ENCODE data around the gene KNOP1.

Gene KNOP1

DNA sequence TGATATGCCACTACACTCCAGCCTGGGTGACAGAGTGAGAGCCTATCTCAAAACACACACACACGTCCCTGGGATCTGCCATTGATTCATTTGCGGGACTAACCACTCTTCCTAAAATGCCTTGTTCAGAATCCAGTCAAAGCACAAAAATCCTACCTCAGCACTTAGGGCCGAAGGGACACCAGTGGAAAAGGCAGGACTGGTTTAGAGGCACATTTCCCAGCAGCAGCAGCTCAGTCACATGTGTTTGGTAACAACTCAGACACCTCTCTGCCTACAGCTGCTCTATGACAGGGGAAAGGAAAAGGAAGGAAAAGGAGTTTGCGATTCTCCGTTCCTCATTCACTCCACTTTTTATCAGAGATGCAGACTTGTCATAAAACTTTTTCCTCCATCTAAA lies 12.2 kb downstream of the KNOP1 start:
- no peak for DNase-seq

DNA sequence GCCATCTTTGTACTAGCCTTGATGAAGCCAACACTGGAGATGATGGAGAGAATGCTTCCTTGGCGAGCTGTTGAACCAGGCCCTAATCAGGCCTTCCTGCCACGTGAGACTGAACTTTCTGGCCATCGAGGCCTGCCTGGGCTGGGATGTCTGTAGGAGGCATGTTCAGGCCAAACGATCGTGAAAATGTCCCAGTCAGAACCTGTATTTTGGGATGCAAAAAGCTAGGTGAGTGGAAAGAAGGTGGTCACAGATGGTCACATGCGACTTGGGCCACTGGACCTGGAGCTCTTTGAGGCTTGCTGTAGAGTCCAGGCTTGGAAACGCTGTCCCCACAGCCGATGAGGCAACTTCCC lies 12.9 kb downstream of the KNOP1 start:
- no peak for DNase-seq

DNA sequence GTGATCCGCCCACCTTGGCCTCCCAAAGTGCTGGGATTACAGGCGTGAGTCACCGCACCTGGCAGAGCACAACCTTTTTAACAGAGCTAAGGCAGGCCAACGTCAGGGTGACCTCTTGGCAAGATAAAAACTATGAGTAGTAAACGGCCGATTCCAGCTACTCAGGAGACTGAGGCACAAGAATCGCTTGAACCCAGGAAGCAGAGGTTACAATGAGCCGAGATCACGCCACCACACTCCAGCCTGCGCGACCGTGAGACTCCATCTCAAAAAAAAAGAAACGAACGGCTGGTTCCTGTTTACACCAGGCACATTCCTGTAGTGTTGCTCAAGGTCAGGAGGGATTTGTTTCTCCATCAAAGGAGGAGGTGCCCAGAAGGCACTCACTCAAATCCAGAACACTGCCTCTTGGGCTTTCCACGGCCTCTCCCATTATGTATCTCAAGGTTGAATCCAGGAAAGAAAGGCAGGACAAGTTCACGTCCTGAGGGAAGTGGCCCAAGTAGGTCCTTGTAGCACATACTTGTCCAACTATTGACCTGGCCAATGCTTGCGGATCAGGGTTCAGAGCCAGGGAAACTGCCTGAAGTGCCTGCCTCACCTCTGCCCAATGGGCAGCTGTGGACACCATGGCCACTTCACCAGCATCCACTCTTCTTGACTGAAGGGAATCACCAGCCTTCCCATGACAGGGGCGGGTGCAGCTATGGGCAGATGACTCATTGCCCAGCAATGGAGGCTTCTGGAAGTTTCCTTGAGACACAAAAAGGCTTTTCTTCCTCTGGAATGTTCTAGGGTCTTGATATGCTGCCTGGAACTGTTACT lies 13.5 kb downstream of the KNOP1 start:
- no peak for DNase-seq

DNA sequence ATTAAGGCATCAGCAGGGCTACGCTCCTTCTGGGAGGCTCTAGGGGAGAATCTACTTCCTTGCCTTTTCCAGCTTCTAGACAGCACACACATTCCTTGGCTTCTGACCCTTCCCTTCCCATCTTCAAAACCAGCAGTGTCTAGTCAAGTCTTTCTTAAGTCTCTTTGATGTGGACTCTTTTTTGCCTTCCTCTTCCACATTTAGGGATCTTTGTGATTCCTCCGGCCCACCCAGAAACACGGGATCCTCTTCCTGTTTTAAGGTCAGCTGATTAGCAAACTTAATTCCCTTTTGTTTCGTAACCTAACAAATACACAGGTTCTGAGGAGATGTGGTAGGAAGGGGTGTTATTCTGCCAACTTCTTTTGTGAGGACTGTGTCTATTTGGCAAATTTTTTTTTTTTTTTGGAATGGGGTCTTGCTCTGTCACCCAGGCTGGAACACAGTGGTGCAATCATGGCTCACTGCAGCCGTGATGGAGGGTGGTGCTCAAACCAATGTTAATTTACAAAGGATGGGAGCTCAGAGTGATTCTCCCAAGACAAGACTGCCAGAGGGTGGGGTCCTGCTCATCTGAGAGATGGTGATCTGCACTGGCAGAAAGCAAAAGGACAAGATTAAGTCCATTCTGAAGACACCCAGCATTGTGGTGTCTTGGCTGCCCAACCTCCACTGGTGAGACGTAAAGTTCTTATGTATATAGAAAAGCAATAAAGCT lies 14.7 kb downstream of the KNOP1 start:
- DNase-seq = no peak

DNA sequence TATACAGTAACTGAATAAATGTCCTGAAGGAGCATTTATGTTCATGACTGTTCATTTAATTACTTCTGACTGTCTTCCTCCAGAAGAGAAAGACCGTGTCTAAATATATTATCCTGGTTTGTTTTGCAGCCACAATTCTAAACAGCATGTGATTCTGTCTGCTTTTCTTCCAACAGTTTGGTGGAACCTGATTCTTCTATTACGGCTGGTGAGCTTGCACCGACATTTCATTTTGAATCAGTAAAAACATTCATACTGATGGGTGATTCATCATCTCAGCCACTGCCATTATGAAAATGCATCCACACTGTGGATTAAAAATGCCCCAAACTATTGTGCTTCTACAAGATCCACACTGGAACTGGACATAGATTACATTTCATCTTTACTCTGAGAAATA lies 16.9 kb downstream of the KNOP1 start:
- DNase-seq = no peak

DNA sequence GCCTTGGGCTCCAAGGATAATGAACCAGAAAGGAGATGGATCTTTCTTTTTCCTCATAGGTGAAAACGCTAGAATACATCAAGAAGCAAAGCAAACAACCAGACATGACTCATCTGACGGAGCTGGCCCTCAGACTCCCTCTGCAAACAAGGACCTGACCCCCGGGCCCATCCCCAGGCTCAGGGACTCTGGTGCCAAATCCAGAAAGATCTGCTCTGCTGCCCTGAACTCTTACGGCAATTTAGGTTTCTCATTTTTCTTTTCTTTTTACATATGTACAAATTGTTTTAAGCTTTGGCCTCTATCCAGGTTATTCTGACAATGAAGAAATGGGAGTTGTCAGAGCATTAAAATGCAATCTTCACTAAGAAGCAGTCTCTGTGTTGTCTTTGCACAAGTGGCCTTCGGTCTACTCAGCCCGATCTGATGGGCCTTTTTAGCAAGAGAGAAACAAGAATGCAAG lies 17.7 kb downstream of the KNOP1 start:
- no peak for DNase-seq

DNA sequence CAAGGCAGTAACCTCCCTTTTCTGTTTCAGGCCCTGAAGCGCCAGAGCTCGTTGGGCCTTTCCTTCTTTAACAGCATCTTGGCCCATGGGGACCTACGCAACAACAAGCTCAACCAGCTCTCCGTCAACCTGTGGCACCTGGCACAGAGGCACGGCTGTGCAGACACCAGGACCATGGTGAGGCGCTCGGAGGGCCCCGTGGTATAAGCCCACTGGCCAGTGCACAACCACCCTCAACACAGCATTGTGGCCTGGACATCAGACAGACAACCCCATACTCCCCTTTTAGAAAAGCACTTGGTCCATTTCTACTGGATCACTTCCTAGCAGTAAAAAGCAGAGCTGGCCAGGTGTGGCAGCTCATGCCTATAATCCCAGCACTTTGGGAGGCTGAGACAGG lies 18.6 kb downstream of the KNOP1 start:
- DNase-seq = no peak

DNA sequence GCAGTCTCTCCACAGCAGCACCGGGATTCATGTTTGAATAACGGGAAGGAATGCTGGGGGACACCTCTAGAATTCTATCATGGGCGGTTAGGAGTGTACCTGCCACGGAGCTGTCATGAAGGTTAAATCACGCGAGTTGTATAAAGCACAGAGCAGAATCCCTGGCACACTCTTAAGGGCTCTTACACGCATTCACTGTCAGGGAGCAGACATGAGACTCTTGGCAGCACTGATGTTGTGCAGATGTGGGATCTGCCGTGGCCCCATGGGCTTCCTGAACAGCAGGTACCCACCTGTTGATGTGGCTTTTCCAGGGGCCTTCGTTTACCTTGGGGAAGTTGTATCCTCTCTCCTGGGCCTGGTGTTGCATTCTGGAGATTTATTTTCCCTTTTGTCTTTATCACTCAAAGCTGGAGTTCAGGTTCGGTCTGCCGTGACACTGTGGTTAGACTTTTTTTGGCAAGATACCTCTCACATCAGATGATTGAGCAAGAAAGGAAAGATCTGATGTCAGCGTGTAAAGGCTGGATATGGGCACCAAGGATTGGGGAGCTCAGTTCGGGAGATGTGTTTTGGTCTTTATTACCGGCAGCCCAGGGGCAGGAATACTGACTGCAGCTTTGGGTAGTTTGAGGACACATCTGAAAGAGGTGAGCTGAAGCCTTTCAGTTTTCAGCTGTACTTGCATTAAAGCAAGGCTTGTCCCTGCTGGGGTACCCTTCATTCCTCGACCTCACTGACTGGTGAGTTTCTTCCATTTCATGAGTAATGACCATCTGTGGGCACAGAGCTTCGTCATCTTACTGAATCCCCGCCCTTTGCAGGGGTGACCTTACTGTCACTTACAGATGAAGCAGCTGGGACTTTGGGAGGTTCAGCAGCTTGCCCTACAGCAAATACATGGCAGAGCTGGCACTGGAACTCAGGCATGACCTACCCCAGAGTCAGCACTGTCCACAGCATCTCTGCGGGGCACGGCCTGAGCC lies 19.3 kb downstream of the KNOP1 start:
- DNase-seq = no peak

DNA sequence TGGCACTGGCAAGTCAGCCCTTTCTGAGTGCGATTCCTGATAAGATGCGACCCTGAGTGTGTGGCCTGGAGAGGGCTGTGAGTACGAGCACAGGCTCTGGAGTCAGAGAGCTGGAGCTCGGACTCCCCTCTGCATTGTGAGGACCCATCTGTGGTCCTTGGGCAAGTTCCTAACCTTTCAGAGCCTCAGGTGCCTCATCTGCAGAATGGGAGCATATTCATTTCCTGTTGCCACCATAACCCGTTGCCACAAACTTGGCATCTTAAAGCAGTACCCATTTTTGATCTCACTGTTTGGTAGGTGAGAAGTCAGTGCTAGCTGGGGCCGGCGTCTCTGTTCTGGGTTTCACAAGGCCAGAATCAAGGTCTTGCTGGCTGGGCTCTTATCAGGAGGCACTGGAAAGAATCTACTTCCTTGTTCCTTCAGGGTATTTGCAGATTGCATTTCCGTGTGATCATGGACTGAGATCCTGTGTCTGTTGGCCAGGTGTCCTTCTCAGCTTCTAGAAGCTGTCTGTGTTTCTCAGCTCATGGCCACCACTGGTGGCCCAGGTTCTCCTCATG lies 20.2 kb downstream of the KNOP1 start:
- DNase-seq = no peak

DNA sequence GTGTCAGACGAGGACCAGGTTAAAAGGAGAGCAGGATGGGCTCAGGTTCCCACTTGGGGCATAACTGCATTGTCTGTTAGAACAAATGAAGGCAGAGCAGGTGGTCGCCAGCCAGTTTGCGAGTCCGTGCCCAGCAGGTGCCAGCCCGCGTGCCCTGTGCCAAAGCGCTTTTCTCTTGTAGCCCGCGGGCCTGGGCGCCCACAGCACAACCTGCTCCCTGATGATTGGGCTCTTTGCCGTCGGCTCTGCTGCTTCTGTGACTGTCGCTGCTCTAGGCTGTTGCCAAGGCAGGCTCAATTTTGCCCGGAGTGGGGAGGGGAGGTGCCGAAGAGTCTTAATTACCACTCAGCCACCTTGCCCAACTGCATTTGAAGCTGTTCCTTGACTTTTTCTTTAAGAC lies 21.1 kb downstream of the KNOP1 start:
- DNase-seq = no peak

DNA sequence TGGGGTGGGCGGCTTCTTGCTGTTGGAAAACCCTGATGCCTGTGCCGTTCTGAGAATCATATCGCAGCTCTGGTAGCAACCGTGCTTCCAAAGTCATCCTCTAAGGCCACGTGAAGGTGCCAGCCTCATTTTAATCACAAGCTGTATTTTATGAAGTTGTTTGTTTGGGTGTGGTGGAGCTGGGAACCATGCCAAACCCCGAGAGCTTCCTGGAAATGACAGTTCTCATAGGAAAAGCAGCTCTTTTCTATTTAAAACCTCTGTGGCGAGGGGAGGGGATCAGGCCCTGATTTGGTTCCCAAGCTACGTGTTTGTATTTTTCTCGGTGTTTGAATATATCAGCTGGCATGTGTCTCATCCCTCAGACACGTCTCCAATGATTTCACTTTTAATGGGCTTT lies 21.7 kb downstream of the KNOP1 start:
- no peak for DNase-seq

DNA sequence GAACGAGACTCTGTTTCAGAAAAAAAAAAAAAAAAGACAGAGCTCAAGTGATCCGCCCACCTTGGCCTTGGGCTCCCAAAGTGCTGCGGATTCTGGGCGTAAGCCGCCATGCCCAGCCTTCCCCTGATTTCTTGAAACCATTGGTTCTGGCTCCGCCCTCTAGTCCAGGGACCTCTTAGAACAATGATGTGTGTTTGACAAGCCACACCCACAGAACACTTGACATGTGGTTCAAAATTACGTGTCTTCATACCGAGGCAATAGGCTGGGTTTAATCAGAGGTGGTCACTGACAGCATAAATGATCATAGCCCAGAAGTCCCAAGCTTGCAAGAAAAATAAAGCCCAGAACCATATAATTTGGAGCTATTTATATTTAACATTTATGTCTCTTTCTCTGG lies 23.0 kb downstream of the KNOP1 start:
- DNase-seq = no peak

DNA sequence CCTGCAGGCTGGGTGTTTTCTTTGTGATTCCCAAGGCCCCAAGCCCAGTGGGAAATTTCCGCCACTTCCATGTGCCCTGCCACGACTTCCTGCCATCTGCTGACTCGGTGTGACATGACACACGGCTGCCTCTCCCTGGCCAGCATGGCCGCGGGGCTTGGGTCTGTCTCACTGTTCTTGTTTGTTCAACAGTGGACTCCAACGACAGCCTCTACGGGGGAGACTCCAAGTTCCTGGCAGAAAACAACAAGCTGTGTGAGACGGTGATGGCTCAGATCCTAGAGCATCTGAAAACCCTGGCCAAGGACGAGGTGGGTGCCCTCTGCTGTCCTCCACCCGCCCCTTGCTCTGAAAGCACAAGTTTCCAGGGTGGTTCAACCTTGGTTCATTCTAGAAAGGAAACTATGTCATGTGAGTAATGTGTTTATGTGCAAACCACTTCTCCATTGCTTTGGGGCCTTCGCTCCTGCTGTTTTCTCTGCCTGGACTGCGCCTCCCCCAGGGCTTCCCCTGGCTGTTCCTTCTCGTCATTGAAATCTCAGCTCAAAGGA lies 26.8 kb downstream of the KNOP1 start:
- DNase-seq = no peak

DNA sequence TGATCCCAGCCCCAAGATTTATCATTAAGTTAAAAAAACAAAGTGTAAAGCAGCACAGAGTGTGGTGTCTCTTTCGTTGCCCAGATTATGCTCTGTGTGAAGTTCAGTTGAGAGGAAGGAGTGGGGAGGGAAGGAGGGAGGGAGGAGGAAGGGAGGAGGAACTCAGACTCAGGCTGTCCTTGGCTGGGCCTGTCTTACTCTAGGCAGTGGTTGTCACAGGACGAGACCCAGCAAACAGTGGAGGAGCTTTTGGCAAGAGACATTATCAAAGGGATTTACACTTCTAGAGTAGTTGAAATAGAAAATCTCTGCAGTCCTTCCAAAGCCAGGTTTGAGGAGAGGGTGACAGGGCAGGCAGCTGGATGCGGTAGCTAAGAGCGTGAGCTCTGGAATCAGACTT lies 27.8 kb downstream of the KNOP1 start:
- no peak for DNase-seq

DNA sequence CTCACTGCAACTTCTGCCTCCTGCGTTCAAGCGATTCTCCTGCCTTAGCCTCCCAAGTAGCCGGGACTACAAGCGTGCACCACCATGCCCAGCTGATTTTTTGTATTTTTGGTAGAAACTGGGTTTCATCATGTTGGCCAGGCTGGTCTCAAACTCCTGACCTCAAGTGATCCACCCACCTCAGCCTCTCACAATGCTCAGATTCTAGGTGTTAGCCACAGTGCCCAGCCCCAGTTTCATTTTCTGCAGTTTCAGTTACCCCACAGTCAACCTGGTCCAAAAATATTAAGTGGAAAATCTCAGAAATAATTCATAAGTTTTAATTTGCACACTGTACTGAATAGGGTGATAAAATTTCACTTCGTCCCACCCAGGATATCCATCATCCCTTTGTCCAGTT lies 28.7 kb downstream of the KNOP1 start:
- DNase-seq = no peak

DNA sequence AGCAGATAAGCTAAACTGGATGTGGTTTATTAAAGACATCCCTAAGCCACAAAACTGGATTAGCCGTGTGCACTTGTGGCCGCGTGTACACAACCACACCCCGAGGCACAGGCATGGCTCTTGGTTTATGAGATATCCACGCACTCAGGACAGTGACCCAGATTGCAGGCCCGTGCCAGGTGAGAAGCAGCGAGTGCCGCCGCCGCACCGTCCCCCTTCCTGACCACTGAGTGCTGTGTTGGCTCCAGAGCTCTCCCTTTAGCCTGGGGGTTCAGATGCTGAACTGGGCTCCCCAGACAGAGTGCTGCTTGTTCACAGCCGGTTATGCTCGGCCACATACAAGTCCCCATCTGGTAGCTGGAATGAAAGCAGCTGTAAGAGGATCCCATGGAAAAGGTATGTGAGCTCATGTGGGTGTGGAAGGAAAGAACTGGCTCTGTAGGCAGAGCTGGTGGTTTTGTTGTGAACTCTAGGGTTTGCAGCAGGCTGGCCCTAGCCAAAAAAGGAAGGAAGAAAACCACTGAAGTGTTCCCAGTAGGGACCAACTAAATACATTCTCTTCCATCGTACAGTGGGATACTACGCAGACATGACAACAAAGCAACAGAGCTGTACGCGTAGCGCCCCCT lies 29.5 kb downstream of the KNOP1 start:
- no peak for DNase-seq

DNA sequence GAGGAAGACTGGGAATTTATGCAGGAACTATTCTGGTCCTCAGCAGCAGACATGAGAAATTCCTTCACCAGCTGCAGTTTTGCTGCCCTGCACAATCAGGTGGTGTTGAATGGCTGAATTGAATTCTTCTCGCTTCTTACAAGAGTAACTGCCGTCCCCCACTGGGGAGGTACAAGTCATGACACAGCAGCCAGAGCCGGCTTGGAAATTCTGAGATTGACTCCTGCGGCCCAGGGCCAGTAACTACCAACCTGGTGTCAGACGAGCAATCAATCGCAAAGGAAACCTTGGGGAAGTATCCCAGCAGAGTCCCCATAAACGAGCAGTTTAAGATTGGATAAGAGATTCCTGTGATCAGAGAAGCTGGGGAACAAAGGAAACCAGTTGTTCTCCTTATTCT lies 30.7 kb downstream of the KNOP1 start:
- no peak for DNase-seq

DNA sequence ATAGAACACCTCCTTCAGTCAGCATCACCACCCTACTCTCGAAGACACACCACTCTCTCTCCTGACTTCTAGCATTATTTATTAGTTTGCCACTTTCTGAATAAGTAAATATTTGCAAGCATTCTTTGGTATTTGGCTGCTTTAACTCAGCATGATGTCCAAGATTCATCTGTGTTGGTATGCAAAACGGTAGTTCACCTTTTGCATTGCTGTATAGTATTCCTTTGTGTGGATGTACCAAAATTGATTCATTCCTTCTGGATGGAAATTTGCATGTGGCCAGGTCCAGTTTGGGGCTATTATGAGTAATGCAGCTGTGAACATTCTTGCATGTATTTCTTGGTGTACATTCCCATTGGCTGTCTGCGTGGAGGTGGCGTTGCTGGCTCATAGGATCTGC lies 32.9 kb downstream of the KNOP1 start:
- no peak for DNase-seq

DNA sequence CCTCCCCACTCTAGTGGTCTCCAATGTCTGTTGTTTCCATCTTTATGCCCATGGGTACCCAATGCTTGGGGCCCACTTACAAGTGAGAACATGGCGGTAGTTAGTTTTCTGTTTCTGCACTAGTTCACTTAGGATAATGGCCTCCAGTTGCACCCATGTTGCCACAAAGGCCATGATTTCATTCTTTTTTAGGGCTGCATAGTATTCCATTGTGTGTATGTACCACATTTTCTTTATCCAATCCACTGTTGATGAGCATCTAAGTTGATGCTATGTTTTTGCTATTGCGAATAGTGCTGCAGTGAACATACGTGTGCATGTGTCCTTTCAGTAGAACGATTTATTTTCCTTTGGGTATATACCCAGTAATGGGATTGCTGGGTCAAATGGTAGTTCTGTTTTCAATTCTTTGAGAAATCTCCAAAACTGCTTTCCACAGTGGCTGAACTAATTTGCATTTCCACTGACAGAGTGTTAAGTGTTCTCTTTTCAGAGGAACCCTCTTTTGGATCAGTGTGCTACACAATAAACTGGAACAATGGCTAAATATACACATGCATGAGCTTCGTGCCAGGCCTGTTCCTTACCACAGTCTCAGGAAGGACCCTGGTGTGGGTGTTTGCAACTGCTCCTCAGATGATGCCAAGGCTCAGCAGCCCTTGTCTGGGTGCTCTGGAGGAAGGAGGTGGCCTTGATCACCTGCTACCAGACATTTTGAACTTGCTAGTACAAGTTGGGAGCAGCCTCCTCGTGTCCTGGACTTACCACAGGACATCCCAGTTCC lies 34.4 kb downstream of the KNOP1 start:
- no peak for DNase-seq

DNA sequence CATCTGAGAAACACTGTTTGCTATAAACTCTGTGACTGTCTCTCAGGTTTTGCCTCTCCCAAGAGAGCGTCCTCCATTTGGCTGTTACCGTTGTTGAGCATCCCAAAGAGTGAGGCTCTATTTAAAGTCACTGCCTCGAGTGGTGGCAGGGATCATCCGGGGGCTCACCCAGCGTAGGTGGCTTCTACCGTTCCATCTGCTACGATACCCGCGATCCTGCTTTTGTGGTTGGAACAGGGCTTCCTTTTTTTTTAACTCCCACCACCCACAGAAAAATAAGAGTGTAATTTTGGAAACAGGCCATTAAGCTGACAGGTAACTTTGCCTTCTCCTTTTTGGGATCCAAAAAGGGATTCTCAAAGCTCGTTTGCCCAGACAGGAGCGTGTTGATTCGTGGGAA lies 36.4 kb downstream of the KNOP1 start:
- no peak for DNase-seq

DNA sequence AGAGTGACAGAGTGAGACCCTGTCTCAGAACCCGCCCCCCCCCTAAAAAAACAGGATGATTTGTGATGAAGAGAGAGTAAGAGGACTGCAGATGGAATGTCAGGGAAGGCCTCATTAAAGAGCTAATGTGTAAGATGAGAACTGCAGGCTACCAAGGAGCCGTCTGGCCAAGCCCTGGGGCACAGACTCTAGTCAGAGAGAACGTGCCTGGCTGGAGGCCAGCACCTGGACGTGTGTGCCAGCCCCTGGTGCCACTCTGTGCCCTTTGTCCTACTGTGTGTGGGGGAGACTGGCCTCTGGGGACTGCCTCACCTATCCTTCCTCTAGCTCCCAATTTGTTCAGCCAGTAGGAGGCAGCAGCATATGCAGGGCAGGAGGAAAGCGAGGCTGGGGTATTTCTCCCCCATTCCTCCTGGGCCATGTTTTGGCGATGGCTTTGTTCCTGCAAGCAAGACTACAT lies 37.1 kb downstream of the KNOP1 start:
- DNase-seq = no peak

All from bone marrow (tissue), 2 donors.